SIG-M5 treated with dmso at 0.1 percent for 504 hours (cell line): ENCODE data around the gene ARHGAP45.
"Not testable (repeated sequence)": the region's sequence is repeated elsewhere in the genome, so short reads cannot be mapped to it uniquely, and the experiment has no call there.

Experiments
- DNase-seq: peaks from one replicate; lab custom pipeline; 2025; ENCODE audit not compliant: unreplicated experiment; lab: John Stamatoyannopoulos, UW

Gene ARHGAP45, protein sequence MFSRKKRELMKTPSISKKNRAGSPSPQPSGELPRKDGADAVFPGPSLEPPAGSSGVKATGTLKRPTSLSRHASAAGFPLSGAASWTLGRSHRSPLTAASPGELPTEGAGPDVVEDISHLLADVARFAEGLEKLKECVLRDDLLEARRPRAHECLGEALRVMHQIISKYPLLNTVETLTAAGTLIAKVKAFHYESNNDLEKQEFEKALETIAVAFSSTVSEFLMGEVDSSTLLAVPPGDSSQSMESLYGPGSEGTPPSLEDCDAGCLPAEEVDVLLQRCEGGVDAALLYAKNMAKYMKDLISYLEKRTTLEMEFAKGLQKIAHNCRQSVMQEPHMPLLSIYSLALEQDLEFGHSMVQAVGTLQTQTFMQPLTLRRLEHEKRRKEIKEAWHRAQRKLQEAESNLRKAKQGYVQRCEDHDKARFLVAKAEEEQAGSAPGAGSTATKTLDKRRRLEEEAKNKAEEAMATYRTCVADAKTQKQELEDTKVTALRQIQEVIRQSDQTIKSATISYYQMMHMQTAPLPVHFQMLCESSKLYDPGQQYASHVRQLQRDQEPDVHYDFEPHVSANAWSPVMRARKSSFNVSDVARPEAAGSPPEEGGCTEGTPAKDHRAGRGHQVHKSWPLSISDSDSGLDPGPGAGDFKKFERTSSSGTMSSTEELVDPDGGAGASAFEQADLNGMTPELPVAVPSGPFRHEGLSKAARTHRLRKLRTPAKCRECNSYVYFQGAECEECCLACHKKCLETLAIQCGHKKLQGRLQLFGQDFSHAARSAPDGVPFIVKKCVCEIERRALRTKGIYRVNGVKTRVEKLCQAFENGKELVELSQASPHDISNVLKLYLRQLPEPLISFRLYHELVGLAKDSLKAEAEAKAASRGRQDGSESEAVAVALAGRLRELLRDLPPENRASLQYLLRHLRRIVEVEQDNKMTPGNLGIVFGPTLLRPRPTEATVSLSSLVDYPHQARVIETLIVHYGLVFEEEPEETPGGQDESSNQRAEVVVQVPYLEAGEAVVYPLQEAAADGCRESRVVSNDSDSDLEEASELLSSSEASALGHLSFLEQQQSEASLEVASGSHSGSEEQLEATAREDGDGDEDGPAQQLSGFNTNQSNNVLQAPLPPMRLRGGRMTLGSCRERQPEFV

DNA sequence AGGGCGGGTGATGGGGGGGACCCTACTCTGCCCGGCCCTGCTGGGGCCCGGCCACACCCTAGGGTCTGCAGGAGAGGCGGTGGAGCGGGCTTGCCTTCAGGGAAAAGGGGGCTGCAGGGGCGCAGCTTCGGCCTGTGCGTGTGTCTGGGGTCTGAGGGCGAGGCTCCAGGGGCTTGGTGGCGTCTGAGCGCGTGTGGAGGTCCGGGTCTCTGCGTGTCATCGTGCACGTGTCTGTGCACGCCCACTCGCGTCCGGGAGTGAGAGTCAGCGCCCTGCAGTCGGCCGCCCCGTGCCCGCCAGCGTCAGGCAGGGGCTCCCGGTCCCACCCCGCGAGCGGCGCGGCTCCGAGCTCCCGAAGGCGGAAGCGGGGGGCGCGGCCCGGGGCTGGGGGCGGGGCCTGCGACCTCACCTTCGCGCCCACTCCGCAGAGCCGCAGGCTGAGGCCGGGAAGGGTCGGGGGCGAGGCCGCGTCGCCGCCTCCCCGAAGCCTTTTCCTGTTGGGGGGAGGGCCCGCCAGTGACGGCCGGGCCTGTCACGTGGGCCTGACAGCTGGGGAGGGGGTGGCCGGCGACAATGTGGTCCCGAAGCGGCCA lies at the start of gene ARHGAP45:
ARHGAP45 (plus strand) TSS at position 420 of the 593 bp plus-strand sequence. CDS start 239 bp downstream, outside the sequence.
- peak; percentile 75 for DNase-seq

DNA sequence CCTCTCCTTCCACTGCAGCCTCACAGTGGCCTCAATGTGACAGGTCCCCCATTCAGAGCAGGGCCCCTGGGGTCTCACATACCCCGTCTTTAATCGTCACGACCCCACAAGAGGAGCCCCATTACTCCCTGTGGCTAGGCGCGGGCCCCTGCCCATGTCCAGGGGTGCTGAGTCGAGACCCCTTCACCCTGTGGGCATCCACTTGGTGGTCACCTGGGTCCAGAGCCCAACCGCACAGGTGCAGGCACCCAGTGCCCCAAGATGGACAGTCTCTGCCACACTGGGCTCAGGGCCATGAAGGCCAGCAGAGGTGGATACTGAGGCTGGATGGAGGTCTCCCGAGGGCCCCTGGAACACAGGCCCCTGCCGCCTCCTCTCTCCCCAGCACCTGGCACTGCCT lies 49.1 kb upstream of the ARHGAP45 start:
- DNase-seq: no peak

DNA sequence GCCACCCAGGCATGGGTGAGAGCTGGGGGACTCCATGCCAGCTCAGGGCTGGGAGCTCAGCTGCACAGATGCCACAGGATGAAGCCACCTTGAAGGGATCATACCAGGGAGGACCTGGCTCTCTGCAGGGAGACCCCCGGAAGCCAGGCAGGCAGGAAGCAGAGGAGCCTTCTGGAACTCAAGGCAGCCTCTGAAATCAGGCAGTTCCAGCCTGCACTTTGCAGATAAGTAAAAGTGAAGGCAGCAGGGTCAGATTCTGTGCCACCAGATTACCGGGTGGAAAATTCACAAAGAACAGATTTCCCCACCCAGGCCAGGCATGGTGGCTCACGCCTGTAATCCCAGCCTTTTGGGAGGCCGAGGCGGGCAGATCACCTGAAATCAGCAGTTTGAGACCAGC lies 48.6 kb upstream of the ARHGAP45 start:
- DNase-seq: no peak

DNA sequence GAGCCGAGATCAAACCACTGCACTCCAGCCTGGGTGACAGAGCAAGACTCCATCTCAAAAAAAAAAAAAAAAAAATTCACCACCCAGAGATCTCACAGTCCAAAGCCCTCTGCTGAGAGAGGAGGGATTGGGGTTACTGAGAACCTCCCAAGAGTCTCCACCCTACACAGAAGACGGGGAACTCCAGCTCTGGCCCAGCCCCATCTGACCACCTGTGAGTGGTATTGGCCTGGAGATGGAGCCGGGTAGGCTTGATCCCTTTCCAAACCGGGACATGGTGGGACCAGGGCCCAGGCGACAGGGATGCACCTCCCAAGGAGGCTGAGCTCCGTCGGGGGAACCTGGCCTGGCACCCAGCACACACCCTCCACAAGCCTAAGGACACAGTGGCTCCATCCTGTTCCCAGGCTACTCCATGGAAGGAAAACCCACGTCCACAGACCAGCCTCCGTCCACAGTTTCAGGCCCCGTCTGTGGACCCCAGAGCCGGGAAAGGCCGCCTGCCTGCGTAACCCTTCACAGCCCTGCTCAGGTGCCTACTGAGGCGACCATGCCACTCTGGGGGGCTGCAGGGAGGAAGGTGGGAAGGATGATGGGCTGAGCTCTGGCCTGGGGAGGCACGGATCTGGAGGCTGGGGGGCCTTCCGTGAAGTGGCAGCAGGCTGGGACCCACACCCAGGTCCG lies 47.9 kb upstream of the ARHGAP45 start:
- no peak for DNase-seq

DNA sequence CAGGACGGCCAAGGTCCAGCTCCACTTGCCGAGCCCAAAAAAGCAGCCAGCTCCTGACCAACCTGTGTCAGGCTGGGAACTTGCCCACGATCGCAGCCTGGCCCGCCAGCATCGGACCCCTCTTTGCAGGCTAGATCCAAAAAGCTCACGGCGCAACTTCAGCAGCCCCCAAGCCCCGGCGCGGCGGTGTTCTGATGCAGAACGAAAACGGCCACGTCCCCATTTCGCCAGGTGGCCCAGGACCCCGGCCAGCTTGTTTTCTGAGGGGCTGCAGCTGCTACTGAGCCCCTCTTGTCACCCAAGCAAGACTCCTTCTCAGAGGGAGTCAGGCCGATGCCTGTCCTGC lies 47.4 kb upstream of the ARHGAP45 start:
- no peak for DNase-seq

DNA sequence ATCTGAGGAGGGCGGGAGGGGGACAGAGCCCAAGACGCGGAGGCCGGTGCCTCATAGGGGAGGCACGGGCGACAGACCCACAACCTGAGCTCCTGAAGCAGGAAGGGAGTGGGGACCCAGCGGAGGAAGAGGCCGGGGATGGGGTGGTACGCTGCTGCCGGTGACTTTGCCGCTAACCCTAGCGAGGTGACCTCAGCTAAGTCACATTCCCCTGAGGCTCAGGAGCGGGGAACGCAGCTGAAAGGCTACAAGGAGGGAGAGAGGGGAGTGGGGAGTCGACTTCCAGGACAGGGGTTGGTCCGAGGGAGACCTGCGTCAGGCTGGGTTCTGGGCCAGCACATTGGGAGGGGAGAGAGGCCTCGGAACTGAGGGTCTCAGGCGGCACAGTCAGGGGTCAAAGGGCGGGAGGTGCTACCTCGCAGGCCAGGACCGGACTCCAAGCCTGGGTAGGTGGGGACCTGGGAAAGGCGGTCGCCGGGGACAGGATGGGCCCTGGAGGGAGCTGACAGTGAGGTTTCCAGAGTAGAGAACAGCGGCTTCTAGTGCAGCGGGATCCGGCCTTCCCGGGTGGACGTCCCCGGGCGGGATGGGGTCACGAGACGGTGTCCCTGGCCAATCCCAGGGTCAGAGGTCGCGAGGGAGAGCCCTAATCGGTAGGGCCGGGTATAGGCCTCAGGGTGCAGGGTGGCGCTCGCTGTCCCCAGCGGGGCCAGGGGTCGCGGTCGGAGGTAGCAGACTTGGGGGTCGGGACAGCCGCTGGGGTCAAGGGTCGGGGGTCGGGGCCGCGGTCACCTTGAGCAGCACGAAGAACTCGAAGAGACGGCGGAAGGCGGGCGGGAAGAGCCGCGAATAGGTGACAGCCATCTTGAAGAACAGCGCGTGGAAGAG lies 46.7 kb upstream of the ARHGAP45 start:
- DNase-seq: no peak

DNA sequence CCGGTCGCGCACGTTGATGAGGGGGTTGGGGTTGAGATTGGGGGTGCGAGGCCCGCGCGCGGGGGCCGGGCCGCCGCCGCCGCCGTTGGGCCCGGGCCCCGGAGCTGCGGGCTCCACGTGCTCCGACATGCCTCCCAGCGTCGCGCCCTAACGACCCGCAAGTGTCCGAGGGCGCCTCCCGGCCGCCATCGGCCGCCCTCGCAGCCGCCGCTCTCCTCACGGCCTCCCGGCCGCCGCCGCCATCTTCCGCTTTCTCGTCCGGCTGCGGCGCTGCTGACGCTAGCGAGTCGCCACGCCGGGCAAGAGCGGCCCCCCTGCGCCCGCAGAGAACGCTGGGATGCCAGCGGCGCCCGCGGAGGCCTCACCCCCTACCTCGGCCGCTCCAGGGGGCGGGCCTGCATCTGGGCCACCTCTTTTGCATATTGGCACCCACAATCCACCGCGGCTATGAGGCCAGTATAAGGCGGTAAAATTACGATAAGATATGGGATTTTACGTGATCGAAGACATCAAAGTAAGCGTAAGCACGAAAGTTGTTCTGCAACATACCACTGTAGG lies 46.0 kb upstream of the ARHGAP45 start, which contains the start of gene TMEM259:
TMEM259 (minus strand) TSS at position 256 of the 558 bp plus-strand sequence; CDS start at position 129, 127 bp downstream.
- DNase-seq: peak; percentile 90

DNA sequence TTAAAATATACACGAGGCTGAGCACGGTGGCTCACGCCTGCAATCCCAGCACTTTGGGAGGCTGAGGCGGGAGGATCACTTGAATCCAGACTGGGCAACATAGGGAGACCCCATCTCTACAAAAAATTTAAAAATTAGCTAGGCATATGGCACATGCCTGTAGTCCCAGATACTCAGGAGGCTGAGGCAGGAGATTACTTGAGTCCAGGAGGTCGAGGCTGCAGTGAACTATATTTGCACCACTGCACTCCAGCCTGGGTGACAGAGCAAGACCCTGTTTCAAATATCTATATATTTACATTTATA lies 43.1 kb upstream of the ARHGAP45 start:
- not testable (repeated sequence) for DNase-seq

DNA sequence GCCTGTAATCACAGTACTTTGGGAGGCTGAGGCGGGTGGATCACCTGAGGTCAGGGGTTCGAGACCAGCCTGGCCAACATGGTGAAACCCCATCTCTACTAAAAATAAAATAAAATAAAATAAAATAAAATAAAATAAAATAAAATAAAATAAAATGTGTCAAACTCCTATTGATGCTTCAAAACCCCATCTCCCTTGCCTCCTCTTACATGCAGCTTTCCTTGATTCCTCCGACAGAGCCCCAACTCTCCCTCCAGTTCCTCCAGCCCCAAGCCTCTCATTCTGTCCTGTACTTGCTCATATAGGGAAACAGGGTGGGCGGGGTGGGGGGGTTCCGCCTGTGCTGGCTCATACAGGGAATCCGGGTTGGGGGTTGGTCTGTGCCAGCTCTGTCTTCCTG lies 41.9 kb upstream of the ARHGAP45 start:
- DNase-seq: not testable (repeated sequence)

DNA sequence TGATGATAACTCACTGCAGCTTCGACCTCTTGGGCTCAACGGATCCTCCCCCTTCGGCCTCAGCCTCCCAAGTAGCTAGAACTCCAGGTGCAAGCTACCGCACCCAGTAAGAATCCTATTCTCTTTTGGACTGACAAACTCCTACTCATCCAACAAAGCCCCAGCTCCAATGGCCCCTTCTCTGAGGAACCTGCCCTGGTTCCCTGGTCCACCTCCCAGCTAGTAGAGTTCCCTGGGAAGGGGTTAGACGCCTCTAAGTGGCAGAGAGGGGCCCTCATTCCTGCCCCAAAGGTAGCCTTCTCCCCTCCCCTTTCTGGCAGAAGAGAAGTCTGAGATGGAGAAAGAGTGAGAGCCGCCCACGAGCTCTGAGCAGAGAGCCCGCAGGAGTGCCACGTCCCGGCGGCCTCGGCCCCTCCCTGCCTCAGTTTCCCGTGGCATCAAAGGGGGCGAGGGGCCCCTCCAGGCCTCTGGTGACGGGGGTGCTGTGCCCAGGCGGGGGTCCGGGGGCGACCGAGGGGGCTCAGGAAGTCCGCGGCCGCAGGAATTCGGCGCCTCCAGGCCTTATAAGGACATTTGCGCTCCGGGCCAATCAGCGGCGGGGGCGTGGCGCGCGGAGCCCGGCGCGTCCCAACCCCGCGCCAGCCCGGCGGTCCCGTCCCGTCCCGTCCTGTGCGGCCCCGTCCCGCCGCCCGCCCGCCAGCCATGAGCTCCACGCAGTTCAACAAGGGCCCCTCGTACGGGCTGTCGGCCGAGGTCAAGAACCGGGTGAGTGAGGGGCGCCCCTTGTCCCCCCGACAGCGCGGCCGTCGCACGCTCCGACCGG lies 40.8 kb upstream of the ARHGAP45 start, which contains the start of gene CNN2:
CNN2 (plus strand) TSS at position 649 of the 823 bp plus-strand sequence; CDS start at position 703, 54 bp downstream.
- DNase-seq: peak; percentile 45

DNA sequence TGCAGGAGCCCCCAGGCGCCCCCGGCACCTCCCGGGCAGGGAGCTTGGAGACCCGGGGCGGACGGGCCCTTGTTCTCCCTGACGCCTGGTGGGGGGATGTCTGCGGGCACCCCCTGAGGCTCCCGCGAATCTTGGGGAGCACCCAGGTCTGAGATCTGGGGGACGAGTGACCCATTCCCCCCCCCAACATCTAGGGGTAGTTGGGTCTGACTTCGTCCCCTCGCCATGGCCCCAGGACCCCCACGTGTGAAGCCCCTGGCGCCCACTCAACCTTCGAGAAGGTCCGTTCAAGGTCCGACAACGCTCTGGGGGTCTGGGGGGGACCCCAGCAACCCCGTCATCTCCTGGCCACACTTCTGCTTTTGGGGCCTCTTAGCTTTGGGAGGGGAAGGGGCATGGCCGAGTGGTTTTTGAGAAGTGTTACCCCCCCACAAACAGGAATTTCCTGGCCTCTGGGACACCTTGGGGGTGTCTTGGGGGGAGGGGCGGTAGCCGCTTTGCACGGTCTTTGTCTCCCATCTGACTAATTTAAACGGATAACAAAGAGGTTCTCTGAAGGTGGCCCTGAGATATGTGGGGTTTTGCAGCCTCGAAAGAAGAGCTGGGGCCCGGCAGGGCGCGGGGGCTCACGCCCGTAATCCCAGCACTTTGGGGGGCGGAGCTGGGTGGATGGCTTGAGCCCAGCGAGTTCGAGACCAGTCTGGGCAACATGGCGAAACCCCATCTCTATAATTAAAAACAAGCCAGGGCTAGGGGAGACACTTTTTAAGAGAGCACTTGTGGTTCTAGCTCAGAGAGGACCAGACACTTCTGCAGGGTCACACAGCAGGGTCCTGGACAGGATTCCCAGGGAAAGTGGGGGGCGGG lies 40.0 kb upstream of the ARHGAP45 start:
- DNase-seq: peak; percentile 45

DNA sequence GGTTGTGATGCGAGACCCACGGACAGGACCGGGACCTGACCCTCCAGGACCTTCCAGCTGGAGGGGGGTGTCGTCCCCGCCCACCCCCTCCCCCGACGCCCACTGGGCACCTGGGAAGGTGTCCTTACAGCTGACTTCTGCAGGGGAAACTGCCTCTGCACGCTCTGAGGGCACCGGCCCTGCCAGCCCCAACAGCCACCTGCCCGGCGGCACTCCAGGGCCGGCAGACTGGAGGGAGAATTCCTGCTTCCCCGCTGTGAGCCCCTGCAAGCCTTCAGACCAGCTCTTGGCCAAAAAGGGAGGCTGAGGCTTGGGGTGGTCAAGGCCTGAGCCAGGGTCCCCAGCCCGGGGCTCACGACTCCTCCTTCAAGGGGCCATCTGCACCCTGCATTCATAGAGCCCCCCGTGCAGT lies 39.3 kb upstream of the ARHGAP45 start:
- DNase-seq: no peak

DNA sequence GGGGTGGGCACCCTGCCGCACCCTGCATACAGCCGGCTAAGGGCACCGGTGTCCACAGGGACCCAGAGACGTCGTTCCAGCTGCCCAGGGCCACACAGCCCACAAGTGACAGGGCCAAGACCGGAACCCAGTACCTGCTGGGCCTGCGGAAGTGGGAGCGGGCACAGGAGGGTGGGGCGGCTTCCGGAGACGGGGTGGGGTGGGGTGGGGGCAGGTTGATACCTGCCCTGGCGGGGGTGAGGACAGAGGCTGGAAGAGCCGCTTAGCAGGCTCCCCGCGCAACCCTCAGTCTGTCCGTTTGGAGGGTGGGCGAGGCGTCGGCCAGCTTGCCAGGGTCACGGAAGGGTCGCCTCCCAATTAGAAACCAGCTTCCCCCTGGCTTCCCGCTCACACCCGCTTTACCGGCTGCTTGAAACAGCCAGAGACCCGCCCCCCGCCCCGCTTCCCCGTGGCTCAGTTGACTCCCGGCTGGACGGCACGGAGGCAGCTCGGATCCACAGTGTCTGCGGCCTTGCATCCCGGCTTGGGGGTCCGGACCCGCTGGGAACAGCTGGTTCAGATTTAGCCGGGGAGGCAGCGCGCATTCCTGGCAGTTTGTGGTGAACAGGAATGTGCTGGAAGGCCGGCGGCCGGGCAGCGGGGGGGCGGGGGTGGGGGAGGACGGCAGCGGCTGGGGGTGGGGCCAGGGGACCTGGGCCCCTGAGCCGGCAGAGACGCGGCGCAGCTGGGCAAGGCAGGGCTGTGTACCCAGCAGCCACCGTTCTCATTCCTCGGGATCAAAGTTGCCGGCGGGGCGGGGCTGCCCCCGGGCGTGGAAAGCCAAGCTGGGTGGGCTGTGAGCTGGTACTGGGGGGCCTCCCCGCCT lies 38.7 kb upstream of the ARHGAP45 start:
- peak; percentile 43 for DNase-seq

DNA sequence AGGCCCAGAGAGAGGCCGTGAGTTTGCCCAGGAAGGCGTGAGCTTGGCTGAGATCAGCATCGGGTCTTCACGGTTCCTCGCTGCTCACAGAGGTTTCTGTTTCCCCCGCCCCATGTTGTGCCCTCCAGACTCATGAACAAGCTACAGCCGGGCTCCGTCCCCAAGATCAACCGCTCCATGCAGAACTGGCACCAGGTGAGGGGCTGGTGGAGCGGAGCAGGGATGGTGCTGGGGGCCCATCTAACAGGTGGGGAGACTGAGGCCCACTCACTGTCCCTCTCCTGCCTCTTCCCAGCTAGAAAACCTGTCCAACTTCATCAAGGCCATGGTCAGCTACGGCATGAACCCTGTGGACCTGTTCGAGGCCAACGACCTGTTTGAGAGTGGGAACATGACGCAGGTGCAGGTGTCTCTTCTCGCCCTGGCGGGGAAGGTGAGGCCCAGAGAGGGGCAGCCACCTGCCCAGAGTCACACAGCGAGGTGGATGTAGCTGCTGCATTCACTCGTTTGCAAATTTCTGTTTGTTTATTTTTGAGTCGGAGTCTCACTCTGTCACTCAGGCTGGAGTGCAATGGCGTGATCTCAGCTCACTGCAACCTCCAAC lies 34.6 kb upstream of the ARHGAP45 start:
- DNase-seq: no peak

DNA sequence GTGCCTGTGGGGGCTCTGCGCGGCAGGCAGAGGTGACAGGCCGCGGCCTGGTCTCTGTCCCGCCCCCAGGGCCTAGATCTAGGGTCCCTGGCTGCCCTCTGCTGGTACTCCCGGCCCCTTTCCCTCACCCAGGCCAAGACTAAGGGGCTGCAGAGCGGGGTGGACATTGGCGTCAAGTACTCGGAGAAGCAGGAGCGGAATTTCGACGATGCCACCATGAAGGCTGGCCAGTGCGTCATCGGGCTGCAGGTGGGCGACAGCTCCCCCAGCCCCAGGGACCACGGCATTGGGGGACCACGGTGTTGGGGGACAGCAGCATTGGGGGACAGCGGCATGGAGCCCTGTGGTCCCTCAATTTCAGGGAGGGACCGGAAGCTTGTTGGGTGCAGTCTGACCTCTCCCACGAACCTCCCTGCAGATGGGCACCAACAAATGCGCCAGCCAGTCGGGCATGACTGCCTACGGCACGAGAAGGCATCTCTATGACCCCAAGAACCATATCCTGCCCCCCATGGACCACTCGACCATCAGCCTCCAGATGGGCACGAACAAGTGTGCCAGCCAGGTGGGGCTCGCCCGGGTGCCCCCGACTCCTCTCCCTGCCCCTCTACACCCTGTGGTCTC lies 30.9 kb upstream of the ARHGAP45 start:
- no peak for DNase-seq
